Loucy (cell line): ENCODE data around the gene SMIM17.

Experiments used
- H2AFZ ChIP-seq: fragments of 200-600 bp; sonication (generic); 2 replicates; pipeline ENCODE4 v1.6.0; 2016; ENCODE audit warnings: antibody characterized with exemption, mild to moderate bottlenecking, low read length, moderate library complexity
- H3F3A ChIP-seq: fragments of 200-600 bp; 2 replicates; pipeline ENCODE4 v1.6.0; 2016; ENCODE audit warnings: antibody characterized with exemption, low read depth, mild to moderate bottlenecking
- H3K27me3 ChIP-seq: fragments of 200-600 bp; sonication (generic); 2 replicates; pipeline ENCODE4 v1.6.1; 2014; ENCODE audit warnings: low read length, mild to moderate bottlenecking; ENCODE audit not compliant: insufficient read depth, poor library complexity, severe bottlenecking
- H3K36me3 ChIP-seq: fragments of 200-600 bp; sonication (generic); 2 replicates; pipeline ENCODE4 v1.6.1; 2016; ENCODE audit warnings: low read length; ENCODE audit not compliant: insufficient read depth
- H3K4me1 ChIP-seq: fragments of 200-600 bp; sonication (generic); 2 replicates; pipeline ENCODE4 v1.5.1; 2014; ENCODE audit warnings: low read length, mild to moderate bottlenecking; ENCODE audit not compliant: insufficient read depth, poor library complexity, severe bottlenecking
- H3K4me2 ChIP-seq: fragments of 200-600 bp; sonication (generic); 2 replicates; pipeline ENCODE4 v1.6.0; 2014; ENCODE audit warnings: antibody characterized with exemption, low read length, low read depth, mild to moderate bottlenecking; ENCODE audit not compliant: poor library complexity, severe bottlenecking
- H3K4me3 ChIP-seq: fragments of 200-600 bp; sonication (generic); 2 replicates; pipeline ENCODE4 v1.5.1; 2014; ENCODE audit warnings: low read length, mild to moderate bottlenecking, mixed read lengths; ENCODE audit not compliant: poor library complexity, severe bottlenecking
- H3K79me2 ChIP-seq: fragments of 200-600 bp; sonication (generic); 2 replicates; pipeline ENCODE4 v1.6.1; 2014; ENCODE audit warnings: low read length; ENCODE audit not compliant: insufficient read depth
- H3K9ac ChIP-seq: fragments of 200-600 bp; sonication (generic); 2 replicates; pipeline ENCODE4 v1.6.0; 2014; ENCODE audit warnings: mild to moderate bottlenecking, low read depth, low read length, moderate library complexity; ENCODE audit not compliant: poor library complexity, severe bottlenecking
- H3K9me2 ChIP-seq: fragments of 200-600 bp; sonication (generic); replicated peaks from 2 replicates; pipeline ENCODE4 v1.6.1; 2016; ENCODE audit warnings: low read depth, low read length, mixed read lengths
- H3K9me3 ChIP-seq: fragments of 200-600 bp; sonication (generic); 2 replicates; pipeline ENCODE4 v1.6.1; 2014; ENCODE audit warnings: mild to moderate bottlenecking, antibody characterized with exemption, low read length, low read depth; ENCODE audit not compliant: insufficient read depth
- H4K20me1 ChIP-seq: fragments of 200-600 bp; sonication (generic); 2 replicates; pipeline ENCODE4 v1.6.0; 2014; ENCODE audit warnings: antibody characterized with exemption, low read length, mild to moderate bottlenecking; ENCODE audit not compliant: insufficient read depth, poor library complexity, severe bottlenecking
- EZH2phosphoT487 ChIP-seq: fragments of 200-600 bp; IDR thresholded peaks from 2 replicates; pipeline ENCODE4 v1.6.1; 2018; ENCODE audit warnings: antibody characterized with exemption, mild to moderate bottlenecking, moderate library complexity, borderline replicate concordance
- TF ChIP-seq, protein P1 (sequence below): fragments of 200-600 bp; sonication (generic); conservative IDR thresholded peaks from 2 replicates; pipeline ENCODE4 v1.5.1; 2014; ENCODE audit warnings: mild to moderate bottlenecking, antibody characterized with exemption, low read length

Gene SMIM17

DNA sequence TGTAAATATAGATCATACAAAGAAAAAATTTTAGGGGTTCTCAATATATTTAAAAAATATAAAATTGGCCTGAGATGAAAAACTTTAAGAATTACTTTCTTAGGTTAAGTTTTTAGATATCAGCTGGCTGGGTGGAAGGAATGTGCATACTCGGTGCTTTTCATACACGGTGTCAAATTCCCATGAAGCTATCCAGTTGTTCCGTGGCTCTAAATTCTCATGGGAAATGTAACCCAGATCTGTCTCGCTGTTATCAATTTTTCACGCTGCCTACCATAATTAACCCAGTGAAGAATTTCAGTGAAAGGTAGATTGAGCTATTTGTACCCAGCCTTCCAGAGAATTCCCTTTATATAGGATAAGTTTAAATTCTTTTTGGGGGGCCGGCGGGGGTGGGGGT, 40.2 kb downstream of the SMIM17 start:
- Histone ChIP-seq H3F3A (no peaks in the 10 kb centered on the region), H3K27me3 (no peaks in the 10 kb centered on the region), H3K79me2 (no peaks in the 10 kb centered on the region), H3K4me1 (no peaks in the 10 kb centered on the region), H3K9me2 (no peaks in the 10 kb centered on the region), H4K20me1 (no peaks in the 10 kb centered on the region), H2AFZ (no peak overlapping the region), H3K36me3 (no peaks in the 10 kb centered on the region), H3K9me3 (peaks cover 16% of the 10 kb centered on the region; the same call in 1 of the 2 replicates), H3K4me3 (no peak overlapping the region), H3K4me2 (no peak overlapping the region), H3K9ac (no peak overlapping the region)
- TF ChIP-seq, protein P1, sequence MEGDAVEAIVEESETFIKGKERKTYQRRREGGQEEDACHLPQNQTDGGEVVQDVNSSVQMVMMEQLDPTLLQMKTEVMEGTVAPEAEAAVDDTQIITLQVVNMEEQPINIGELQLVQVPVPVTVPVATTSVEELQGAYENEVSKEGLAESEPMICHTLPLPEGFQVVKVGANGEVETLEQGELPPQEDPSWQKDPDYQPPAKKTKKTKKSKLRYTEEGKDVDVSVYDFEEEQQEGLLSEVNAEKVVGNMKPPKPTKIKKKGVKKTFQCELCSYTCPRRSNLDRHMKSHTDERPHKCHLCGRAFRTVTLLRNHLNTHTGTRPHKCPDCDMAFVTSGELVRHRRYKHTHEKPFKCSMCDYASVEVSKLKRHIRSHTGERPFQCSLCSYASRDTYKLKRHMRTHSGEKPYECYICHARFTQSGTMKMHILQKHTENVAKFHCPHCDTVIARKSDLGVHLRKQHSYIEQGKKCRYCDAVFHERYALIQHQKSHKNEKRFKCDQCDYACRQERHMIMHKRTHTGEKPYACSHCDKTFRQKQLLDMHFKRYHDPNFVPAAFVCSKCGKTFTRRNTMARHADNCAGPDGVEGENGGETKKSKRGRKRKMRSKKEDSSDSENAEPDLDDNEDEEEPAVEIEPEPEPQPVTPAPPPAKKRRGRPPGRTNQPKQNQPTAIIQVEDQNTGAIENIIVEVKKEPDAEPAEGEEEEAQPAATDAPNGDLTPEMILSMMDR: no peak
- TF ChIP-seq EZH2phosphoT487: no peak

DNA sequence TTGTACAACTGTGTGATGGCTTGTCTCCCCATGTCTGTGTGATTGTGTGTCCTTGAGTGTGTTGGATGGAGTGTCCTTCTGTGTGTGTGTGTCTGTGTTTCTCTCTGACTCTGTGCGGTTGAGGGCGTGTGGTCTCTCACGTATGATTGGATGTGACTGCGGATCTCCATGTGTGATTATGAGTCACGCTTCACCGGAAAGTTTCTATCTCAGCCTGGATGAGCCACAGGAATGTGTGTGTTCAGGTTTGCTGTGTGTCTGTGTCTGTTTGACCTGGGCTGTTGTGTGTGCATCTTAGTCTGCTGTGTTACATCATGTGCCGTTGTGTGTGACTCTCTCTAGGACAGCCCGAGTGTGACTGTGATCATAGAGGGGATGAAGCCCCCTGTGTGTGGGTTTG, 44.1 kb downstream of the SMIM17 start:
- Histone ChIP-seq H4K20me1 (no peaks in the 10 kb centered on the region), H3K4me1 (no peaks in the 10 kb centered on the region), H3K27me3 (no peaks in the 10 kb centered on the region), H3F3A (no peaks in the 10 kb centered on the region), H3K4me3 (no peak overlapping the region), H2AFZ (no peak overlapping the region), H3K9me3 (peaks cover 8% of the 10 kb centered on the region; the same call in 1 of the 2 replicates), H3K36me3 (no peaks in the 10 kb centered on the region), H3K79me2 (no peaks in the 10 kb centered on the region), H3K4me2 (no peak overlapping the region), H3K9me2 (no peaks in the 10 kb centered on the region), H3K9ac (no peak overlapping the region)
- TF ChIP-seq, protein P1: no peak
- TF ChIP-seq EZH2phosphoT487: no peak

DNA sequence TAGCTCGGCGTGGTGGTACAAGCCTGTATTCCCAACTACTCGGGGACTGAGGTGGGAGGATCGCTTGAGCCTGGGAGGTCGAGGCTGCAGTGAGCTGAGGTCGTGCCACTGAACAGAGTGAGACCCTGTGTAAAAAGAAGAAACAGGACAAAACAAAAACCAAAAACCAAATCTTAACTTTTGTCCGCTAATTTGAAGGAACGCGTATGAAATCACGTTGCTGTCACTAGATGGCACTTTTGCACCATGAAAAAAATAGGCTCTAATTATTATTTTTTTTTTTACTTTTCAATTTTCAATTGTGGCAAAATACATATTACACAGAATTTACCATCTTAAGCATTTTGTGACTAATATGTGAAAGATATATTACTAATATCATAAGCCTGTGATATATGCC, 46.2 kb downstream of the SMIM17 start:
- no peaks in the 10 kb centered on the region for H3K9me2 ChIP-seq
- H3K9ac ChIP-seq: no peak overlapping the region
- H3F3A ChIP-seq: no peaks in the 10 kb centered on the region
- H2AFZ ChIP-seq: no peak overlapping the region
- no peaks in the 10 kb centered on the region for H3K79me2 ChIP-seq
- no peak overlapping the region for H3K4me2 ChIP-seq
- H3K9me3 ChIP-seq: peaks cover 7% of the 10 kb centered on the region; the same call in 1 of the 2 replicates
- H4K20me1 ChIP-seq: no peaks in the 10 kb centered on the region
- H3K36me3 ChIP-seq: no peaks in the 10 kb centered on the region
- no peak overlapping the region for H3K4me3 ChIP-seq
- no peaks in the 10 kb centered on the region for H3K27me3 ChIP-seq
- TF ChIP-seq, protein P1: no peak
- no peak for TF ChIP-seq EZH2phosphoT487
- no peaks in the 10 kb centered on the region for H3K4me1 ChIP-seq
